Frontal cortex (tissue), 4 donors: ENCODE data around the gene HTRA1. TPM values are rescaled to one million over a fixed set of nuclear protein-coding genes. Genes with fewer than 3 reads are reported as not detected.

Source experiments
- DNase-seq, 2 donors: peaks; one replicate each; pipeline ENCODE4 v3.0.0; 2012; ENCODE audit warnings: low spot score in 2 of 2
- FAIRE-seq: peaks from 2 replicates; lab custom pipeline; 2012; peaks lifted over from hg19 to GRCh38; lab: Jason Lieb, UNC
- total RNA-seq: library from RNA; depleted of rRNA; stranded (reverse); fragments of >200 nt; gene quantifications from one replicate; pipeline ENCODE4 v1.2.3, GENCODE V29; 2014
- donor health status: control.
- donor health status: control.
- donor health status: control.

The HTRA1 gene
- total RNA-seq, 1 donor from 2014 or later, result 41.2 TPM

GRCh38 chr10:122450353-122450990, 10.9 kb upstream of the HTRA1 start:
- DNase-seq (no peak), FAIRE-seq (no peak)

DNA sequence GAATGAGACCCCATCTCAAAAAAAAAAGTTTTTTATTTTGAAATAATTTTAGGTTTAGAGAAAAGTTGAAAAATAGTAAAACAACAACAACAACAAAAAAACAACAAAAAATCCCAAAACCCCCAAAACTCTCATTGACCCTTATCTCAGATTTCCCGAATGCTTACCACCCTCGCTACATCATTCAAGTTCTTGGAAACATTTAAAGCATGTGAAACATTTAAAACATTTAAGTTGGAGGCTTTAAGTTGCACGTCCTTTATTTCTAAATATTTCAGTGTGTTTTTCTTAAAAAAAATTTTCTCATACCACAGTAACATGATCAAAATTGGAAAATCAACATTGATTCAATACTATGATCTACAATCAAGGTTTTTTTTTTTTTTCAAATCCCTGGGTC, 7.3 kb upstream of the HTRA1 start:
- FAIRE-seq (no peak), DNase-seq (no peak)

DNA sequence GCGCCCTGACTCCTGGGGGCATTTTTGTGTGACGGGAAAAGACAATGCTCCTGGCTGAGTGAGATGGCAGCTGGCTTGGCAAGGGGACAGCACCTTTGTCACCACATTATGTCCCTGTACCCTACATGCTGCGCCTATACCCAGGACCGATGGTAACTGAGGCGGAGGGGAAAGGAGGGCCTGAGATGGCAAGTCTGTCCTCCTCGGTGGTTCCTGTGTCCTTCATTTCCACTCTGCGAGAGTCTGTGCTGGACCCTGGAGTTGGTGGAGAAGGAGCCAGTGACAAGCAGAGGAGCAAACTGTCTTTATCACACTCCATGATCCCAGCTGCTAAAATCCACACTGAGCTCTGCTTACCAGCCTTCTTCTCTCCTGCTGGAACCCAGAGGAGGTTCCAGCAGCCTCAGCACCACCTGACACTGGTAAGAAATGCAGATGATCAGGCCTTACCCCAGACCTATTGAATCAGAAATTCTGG, 6.7 kb upstream of the HTRA1 start, which contains the start of gene ARMS2:
Gene ARMS2 (plus strand): TSS at position 51 of the 478 bp plus-strand sequence. CDS start 75 bp downstream, at position 126.
- DNase-seq (no peak), FAIRE-seq (no peak)

DNA sequence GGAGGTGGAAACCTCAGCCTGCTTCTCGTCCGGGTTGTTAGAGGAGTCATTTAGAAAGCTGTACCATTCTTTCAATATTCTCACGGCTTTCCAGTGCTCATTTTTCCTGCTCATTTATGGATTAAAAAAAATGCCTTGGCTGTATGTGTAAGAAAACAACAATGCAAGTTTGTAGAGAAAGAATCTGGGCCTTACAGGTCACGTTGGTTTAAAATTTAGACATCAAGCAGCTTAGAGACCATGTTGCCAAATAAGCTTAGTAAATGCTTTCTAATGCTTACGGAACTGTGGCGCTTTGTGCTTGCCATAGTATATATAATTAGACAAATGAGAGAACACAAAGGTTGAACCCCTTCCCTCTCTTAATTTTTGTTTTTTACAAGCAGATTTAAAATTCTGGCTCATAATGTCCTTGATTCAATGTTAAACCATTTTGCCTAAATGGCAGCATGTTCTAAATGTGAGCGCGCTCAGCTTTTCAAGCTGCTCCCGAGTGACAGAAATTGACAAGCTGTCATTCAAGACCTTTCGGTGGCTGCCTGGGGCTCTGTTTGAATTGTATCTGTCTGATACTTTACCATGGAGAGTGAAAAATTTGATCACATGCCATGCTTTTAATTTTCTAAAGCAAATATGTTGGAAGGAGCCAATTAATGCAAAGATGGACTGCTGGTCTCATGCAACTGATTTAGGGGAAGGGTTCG, 5.8 kb upstream of the HTRA1 start:
- FAIRE-seq (no peak), DNase-seq (no peak)

DNA sequence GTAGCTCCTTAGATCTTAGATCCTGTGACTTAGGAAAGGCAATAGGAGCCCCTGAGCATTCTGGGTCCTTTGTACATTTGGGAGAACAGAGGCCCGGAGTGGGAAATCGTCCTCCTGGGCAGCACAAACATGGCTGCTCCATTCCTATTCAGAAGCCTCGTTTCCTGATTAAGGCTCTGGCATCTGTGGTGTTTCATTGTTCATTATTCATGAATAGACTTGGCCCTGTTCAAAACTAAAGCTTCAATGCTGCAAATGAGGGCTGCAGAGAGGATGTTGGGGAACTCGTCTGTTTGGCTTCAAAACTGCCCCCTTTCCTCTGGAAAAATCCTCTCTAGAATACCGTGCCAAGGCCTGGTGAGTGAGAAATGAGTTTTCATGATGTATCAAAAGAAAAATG, 3.4 kb upstream of the HTRA1 start:
- no peak for FAIRE-seq

DNA sequence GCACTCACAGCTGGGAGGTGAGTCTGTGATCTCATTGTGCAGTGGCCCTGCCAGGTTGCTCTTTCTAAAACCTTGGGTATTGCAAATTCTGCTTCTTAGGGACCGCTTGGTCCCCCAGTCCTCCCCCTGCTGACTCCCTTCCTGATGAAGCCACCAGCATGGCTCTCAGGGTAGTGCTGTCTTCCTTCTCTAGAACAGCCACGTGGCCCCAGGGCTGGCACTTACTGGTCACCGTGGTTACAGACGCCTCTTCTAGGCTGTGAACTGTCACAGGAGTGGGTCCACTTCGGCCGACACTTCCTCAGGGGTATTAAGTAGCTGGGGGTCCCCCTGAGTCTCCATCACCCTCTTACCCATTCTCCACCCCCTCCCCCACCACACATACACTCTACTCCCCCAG, 2.7 kb upstream of the HTRA1 start:
- FAIRE-seq (no peak), DNase-seq (no peak)

More for the DNA sequence above, 3.4 kb upstream of the HTRA1 start:
- DNase-seq, result no peak

DNA sequence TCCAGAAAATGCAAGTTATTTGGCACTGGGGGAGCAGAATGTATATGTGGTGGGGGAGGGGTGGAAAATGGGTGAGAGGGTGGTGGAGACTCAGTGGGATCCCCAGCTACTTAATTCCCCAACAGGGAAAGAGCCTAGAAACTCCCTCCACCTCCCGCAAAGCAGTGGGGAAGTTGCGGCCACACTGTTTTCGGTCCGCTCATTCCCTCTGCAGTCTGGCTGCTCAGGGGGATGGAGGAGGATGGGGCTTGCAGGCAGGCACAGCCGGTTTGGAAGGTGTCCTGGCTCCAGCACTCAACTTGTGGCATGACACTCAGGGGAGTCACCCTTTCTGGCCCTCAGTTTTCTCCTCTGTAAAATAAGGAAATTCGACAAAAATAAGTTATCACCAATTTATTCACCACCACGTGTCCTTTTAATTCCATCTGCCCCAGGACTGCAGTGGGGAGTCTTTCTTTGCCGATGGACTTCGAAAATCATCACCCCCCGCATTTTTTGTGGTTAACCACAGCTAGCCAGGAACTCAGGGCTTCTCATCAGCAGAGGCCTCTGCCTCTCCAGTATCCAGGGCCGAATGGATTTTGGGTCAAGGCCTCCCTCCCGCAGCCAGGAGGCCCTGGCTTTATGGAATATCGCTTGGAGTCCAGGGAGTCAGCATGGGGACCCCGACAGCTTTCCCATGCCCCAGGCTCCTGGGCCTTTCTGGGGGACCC, 1.6 kb upstream of the HTRA1 start:
- no peak for FAIRE-seq
- no peak for DNase-seq

GRCh38 chr10:122460891-122461293, 461 bp upstream of the HTRA1 start:
- DNase-seq (no peak), FAIRE-seq (no peak)

DNA sequence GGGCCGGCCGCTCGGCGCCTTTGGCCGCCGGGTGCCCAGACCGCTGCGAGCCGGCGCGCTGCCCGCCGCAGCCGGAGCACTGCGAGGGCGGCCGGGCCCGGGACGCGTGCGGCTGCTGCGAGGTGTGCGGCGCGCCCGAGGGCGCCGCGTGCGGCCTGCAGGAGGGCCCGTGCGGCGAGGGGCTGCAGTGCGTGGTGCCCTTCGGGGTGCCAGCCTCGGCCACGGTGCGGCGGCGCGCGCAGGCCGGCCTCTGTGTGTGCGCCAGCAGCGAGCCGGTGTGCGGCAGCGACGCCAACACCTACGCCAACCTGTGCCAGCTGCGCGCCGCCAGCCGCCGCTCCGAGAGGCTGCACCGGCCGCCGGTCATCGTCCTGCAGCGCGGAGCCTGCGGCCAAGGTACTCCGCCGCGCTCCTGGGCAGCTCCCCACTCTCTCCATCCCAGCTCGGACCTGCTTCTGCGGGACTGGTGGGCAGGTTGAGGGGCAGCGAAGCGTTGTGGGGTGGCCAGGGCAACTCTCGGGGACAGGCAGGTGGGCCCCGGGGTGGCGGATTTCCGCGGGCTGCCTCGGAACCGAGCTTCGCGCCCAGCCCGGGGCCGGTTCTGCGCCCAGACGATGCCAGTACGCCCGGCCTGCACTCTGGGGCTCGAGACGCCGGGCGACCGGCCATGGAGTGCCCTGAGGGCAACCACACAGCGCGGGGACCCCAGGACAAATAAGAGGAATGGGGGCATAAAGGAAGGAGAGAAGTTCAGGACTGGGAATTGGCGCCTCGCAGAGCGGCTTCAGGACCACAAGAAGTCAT, 578 bp downstream of the HTRA1 start:
- FAIRE-seq (no peak), DNase-seq (peak in 1 of 2 donors; percentile 46)

- FAIRE-seq (no peak), DNase-seq (no peak)
Observed at GRCh38 chr10:122462533-122463465, 1.4 kb downstream of the HTRA1 start.

DNA sequence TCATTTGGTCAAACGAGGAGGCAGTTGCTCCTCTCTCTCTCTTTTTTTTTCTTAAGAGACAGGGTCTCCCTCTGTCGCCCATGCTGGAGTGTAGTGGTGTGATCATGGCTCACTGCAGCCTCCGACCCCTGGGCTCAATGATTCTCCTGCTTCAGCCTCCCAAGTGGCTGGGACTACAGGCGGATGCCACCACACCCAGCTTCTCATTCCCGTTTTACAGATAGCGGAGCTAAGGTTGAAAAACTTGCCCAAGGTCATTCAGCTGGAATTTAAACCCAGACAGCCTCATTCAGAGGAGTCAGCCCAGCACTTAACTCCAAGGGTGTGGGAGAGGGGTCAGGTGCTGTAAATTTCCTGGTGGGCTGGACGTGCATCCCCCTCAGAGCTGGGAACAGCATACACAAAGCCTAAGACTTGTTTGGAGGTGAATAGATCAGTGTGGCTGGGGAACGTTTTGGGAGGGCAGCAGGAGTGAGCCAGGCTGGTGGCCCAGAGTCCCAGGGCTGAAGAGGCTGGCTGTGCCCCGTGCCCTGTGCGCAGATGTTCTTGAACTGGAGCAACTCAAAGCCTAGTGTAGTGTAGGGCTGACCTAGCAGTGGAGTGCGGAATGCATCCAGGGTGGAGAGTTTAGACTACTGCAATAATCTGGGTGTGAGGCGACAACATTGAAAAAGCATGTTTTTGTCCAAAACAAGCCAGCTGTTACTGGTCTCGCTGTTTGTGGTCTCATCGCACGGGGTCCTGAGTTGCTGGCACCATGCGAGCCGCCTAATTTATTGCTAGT, 2.3 kb downstream of the HTRA1 start:
- DNase-seq, result no peak
- no peak for FAIRE-seq

GRCh38 chr10:122464250-122464510, 2.8 kb downstream of the HTRA1 start:
- DNase-seq (no peak), FAIRE-seq (no peak)

DNA sequence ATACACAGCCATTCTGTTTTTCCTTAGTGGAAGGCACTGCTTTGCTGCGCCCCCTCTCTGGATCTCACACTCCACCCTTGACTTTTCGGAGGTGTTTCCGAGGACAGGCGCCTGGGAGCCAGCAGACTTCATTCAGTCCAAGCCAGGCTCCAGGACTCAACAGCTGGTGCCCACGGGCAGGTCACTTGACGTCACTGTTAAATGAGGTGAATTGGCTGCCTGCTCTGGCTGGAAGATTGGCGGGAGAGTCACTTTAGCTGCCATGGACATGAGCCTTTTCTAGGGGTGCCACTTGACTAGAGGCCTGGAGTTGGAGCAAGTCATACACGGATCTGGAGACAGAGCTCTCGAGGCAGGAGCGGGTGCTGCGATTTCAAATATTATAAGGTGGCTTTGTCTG, 3.2 kb downstream of the HTRA1 start:
- DNase-seq (no peak), FAIRE-seq (no peak)

DNA sequence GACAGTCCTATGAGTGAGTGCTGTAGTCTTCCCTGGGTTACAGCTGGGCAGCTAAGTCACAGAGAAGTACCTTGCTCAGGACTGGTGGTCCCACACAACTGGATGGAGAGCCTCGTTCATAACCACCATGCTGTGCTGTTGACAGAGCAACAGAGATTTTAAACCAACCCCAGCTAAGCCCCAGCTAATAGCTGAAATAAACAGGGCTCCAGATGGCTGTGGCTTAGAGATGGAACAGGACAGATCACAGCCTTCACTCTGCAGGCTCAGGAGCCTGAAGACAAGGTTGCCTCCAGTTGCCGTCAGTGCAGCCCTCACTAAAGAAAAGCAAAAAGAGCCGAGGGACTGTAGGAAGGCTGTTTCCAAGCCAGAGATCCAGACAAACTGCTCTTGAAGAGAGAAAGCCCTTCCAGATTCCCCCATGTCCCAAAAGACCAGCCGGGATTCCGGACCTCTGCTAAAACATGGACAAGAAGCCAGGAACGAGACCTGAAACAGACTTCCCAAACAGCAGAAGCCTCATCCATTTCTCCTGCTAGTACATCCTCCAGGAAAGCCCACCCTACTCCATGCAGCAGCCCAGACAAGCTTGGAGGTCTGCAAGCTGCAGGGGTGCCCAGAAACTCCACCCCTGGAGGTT, 4.2 kb downstream of the HTRA1 start:
- DNase-seq (no peak), FAIRE-seq (no peak)

GRCh38 chr10:122466951-122467381, 5.6 kb downstream of the HTRA1 start:
- DNase-seq (no peak), FAIRE-seq (no peak)

GRCh38 chr10:122467701-122468100, 6.3 kb downstream of the HTRA1 start:
- FAIRE-seq, result no peak
- no peak for DNase-seq

DNA sequence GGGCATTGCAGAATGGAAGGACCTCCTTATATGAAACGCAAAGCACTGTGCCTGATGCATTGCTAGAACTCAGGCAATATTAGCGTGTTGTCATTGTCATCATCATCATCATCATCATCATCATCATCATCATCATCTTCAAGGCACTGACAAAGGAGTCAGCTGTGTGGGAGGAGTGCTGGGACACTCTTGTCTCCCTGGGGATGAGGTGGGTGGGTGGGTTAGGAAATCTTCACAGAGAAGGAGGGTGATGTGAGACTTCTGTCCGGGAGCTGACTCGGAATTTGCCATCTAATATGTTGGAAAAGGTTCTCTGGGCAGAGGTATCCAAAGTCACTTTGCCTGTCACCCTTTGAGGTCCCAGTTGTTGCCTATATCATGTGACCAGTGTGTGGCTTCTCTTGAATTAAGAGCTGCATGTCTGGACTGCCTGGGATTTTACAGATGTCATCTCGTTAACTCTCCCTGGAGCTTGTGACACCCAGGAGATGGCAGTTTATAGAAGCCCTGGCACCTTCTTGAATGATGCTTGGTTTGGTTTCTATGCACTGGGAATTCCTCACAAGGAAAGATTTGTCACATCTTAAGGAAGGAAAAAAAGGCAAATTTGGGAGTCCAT, 7.1 kb downstream of the HTRA1 start:
- DNase-seq (no peak), FAIRE-seq (no peak)
